A549 (cell line): Measurements from ENCODE around the gene HS6ST3. TPM values are rescaled to one million over a fixed set of nuclear protein-coding genes. Genes with fewer than 3 reads are reported as not detected.

Experiments used
- ATAC-seq, 2 experiments: fragments of 200-7000 bp in 1 of 2; fragments of >200 bp in 1 of 2; cut with Nextera tagmentation in 1 of 2; cut with Tn5 transposase in 1 of 2; 3 replicates each; pipeline versions ENCODE4 v1.8.0 to v1.9.1; 2018 to 2020; ENCODE audit warnings: mild to moderate bottlenecking in 1 of 2, moderate library complexity in 1 of 2
- CTCF ChIA-PET: fragments of 300-600 bp; sonication (Branson Sonifier 250); formaldehyde crosslinking; extraction: SDS; loops from one replicate; lab custom pipeline; 2021; ENCODE audit warnings: antibody characterized with exemption, inconsistent platforms; lab: Yijun Ruan, JAX
- POLR2A ChIA-PET: fragments of 350-600 bp; formaldehyde crosslinking; extraction: SDS; loops from one replicate; lab custom pipeline; 2021; ENCODE audit warnings: antibody characterized with exemption, inconsistent platforms; lab: Yijun Ruan, JAX
- DNase-seq, 2 experiments: peaks; one replicate each; pipeline versions ENCODE4 v3.0.0 to v3.0.0-alpha.2; 2011 to 2016; ENCODE audit warnings: low read depth in 1 of 2, low spot score in 1 of 2
- FAIRE-seq: peaks from 2 replicates; lab custom pipeline; 2011; peaks lifted over from hg19 to GRCh38; lab: Jason Lieb, UNC
- H3K27ac ChIP-seq, 2 experiments: fragments of >200 bp; sonication (Bioruptor Twin); formaldehyde crosslinking; 3 replicates each; pipeline ENCODE4 v1.5.1; 2016 to 2017
- H3K4me1 ChIP-seq: fragments of >200 bp; sonication (Bioruptor Twin); formaldehyde crosslinking; 3 replicates; pipeline ENCODE4 v1.6.1; 2016
- H3K4me2 ChIP-seq: fragments of >200 bp; sonication (Bioruptor Twin); formaldehyde crosslinking; 3 replicates; pipeline ENCODE4 v1.6.1; 2016
- H3K4me3 ChIP-seq: fragments of >200 bp; sonication (Bioruptor Twin); formaldehyde crosslinking; 3 replicates; pipeline ENCODE4 v1.5.1; 2016
- H3K9me3 ChIP-seq: fragments of >200 bp; sonication (Bioruptor Twin); formaldehyde crosslinking; 3 replicates; pipeline ENCODE4 v1.6.1; 2016
- BCL3 ChIP-seq: fragments of >200 bp; sonication (Bioruptor Twin); formaldehyde crosslinking; IDR thresholded peaks from 3 replicates; pipeline ENCODE4 v1.6.1; 2016
- CEBPB ChIP-seq, 2 experiments: fragments of >200 bp in 1 of 2; sonication (Bioruptor Twin) in 1 of 2; formaldehyde crosslinking in 1 of 2; IDR thresholded peaks; 2 replicates each; pipeline ENCODE4 v1.6.1; 2012 to 2016
- CHD2 ChIP-seq: fragments of 150-350 bp; IDR thresholded peaks from 2 replicates; pipeline ENCODE4 v1.6.1; 2014; ENCODE audit warnings: low read length; ENCODE audit not compliant: partially characterized antibody
- CHD4 ChIP-seq: fragments of 200-600 bp; sonication (generic); IDR thresholded peaks from 2 replicates; pipeline ENCODE4 v1.6.1; 2016; ENCODE audit warnings: antibody characterized with exemption, mild to moderate bottlenecking, borderline replicate concordance
- E2F6 ChIP-seq: IDR thresholded peaks from 2 replicates; pipeline ENCODE4 v1.6.1; 2012; ENCODE audit warnings: low read depth, borderline replicate concordance
- ESRRA ChIP-seq: fragments of 150-350 bp; IDR thresholded peaks from 2 replicates; pipeline ENCODE4 v1.6.1; 2014; ENCODE audit warnings: mild to moderate bottlenecking, low read length, borderline replicate concordance
- FOSL2 ChIP-seq, 2 experiments: fragments of 450-650 bp in 1 of 2; fragments of >200 bp in 1 of 2; sonication (Bioruptor Twin) in 1 of 2; formaldehyde crosslinking; IDR thresholded peaks; 2 replicates each; pipeline versions ENCODE4 v1.5.0 to v1.6.1; 2016 to 2020; ENCODE audit warnings: mild to moderate bottlenecking in 1 of 2, moderate library complexity in 1 of 2
- FOXS1 ChIP-seq: fragments of 250-450 bp; sonication (Bioruptor Pico); IDR thresholded peaks from 2 replicates; pipeline ENCODE4 v1.5.0; 2020; ENCODE audit warnings: mild to moderate bottlenecking, moderate library complexity
- GATA3 ChIP-seq: IDR thresholded peaks from 2 replicates; pipeline ENCODE4 v1.6.1; 2012; ENCODE audit warnings: borderline replicate concordance
- HEYL ChIP-seq: fragments of 250-450 bp; sonication (Bioruptor Pico); IDR thresholded peaks from 2 replicates; pipeline ENCODE4 v1.8.0; 2021; ENCODE audit warnings: mild to moderate bottlenecking, moderate library complexity
- HMGXB4 ChIP-seq: fragments of 250-450 bp; sonication (Bioruptor Pico); IDR thresholded peaks from 2 replicates; pipeline ENCODE4 v1.5.0; 2021; ENCODE audit warnings: mild to moderate bottlenecking, moderate library complexity, borderline replicate concordance
- HOXB13 ChIP-seq: fragments of 250-450 bp; sonication (Bioruptor Pico); IDR thresholded peaks from 2 replicates; pipeline ENCODE4 v1.5.0; 2020; ENCODE audit warnings: low read depth, mild to moderate bottlenecking, moderate library complexity
- HOXB5 ChIP-seq: fragments of 250-450 bp; sonication (Bioruptor Pico); IDR thresholded peaks from 2 replicates; pipeline ENCODE4 v1.5.0; 2020; ENCODE audit warnings: mild to moderate bottlenecking, moderate library complexity
- KDM1A ChIP-seq: fragments of 200-600 bp; sonication (generic); IDR thresholded peaks from 2 replicates; pipeline ENCODE4 v1.6.1; 2016; ENCODE audit warnings: low read depth, mild to moderate bottlenecking
- KDM5A ChIP-seq: fragments of 200-600 bp; sonication (generic); IDR thresholded peaks from 2 replicates; pipeline ENCODE4 v1.6.1; 2016; ENCODE audit warnings: antibody characterized with exemption, mild to moderate bottlenecking
- MAFK ChIP-seq: fragments of 450-650 bp; IDR thresholded peaks from 2 replicates; pipeline ENCODE4 v1.6.1; 2014; ENCODE audit not compliant: partially characterized antibody
- MAX ChIP-seq: IDR thresholded peaks from 2 replicates; pipeline ENCODE4 v1.6.1; 2012
- NFE2L2 ChIP-seq: fragments of 150-350 bp; conservative IDR thresholded peaks from 2 replicates; pipeline ENCODE4 v1.6.1; 2014; ENCODE audit warnings: low read length
- NR3C1 ChIP-seq: fragments of >200 bp; sonication (Bioruptor Twin); formaldehyde crosslinking; IDR thresholded peaks from 3 replicates; pipeline ENCODE4 v1.6.1; 2017
- PHF8 ChIP-seq: fragments of 200-600 bp; sonication (generic); IDR thresholded peaks from 2 replicates; pipeline ENCODE4 v1.6.1; 2016; ENCODE audit warnings: low read depth, mild to moderate bottlenecking, antibody characterized with exemption, moderate library complexity, borderline replicate concordance
- POLR2A ChIP-seq: IDR thresholded peaks from 2 replicates; pipeline ENCODE4 v1.6.1; 2012; ENCODE audit warnings: mild to moderate bottlenecking, low read length
- POLR2AphosphoS2 ChIP-seq: conservative IDR thresholded peaks from 2 replicates; pipeline ENCODE4 v1.6.1; 2012; ENCODE audit warnings: low read length, improper control_type of control experiment, inconsistent platforms
- TFCP2L1 ChIP-seq: fragments of 250-450 bp; sonication (Bioruptor Pico); IDR thresholded peaks from 2 replicates; pipeline ENCODE4 v1.5.0; 2021; ENCODE audit warnings: mild to moderate bottlenecking
- WGBS: methylation state at CpG from one replicate; pipeline ENCODE4 v1.1.6; 2017; ENCODE audit errors: missing lambda C conversion rate; 5-methylcytosine and 5-hydroxymethylcytosine counted together
- polyA plus RNA-seq, 4 experiments: library from polyadenylated mRNA; depleted of rRNA in 3 of 4; stranded (reverse); fragments of >200 nt; fragmentation: RNase III in 1 of 4; extraction: RNeasy Plus Mini Kit Qiagen cat#74134 plus additional on column Dnase treatment in 1 of 4; gene quantifications; 2 replicates in 3 of 4; 3 replicates in 1 of 4; pipeline ENCODE4 v1.2.3, GENCODE V29; 2011 to 2017
- TF ChIP-seq, protein P1 (sequence below): fragments of >200 bp; sonication (Bioruptor Twin); formaldehyde crosslinking; IDR thresholded peaks from 3 replicates; pipeline ENCODE4 v1.5.1; 2016

Gene HS6ST3
- polyA plus RNA-seq, 2 of the 4 experiments (the other 2 are of a cell fraction) = not detected

DNA sequence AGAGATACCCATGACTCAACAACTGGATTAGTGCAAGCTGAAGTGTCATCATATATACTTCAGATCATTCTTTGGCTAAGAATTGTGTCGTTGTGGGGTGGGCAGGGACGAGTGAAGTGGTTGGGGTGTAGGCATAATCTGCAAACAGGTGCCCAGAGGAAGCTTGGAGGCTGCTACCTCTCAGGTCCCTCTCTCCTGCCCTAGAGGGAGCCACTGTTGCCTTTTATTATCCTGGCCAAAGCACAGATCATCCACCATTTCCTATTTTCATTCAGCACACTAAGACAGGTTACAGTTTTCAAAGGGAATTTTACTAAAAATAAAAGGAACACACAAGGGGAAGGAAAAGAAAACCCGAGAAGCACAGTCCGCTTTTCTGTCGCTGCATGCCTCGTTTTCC lies 126.6 kb downstream of the HS6ST3 start:
- ChIA-PET CTCF (no interaction called here), POLR2A (no interaction called here)
- no peak overlapping the region for H3K4me3 ChIP-seq
- ATAC-seq = no peak
- 51% methylated on average over 6 of the region's 6 CpGs for WGBS
- TF ChIP-seq, protein P1, sequence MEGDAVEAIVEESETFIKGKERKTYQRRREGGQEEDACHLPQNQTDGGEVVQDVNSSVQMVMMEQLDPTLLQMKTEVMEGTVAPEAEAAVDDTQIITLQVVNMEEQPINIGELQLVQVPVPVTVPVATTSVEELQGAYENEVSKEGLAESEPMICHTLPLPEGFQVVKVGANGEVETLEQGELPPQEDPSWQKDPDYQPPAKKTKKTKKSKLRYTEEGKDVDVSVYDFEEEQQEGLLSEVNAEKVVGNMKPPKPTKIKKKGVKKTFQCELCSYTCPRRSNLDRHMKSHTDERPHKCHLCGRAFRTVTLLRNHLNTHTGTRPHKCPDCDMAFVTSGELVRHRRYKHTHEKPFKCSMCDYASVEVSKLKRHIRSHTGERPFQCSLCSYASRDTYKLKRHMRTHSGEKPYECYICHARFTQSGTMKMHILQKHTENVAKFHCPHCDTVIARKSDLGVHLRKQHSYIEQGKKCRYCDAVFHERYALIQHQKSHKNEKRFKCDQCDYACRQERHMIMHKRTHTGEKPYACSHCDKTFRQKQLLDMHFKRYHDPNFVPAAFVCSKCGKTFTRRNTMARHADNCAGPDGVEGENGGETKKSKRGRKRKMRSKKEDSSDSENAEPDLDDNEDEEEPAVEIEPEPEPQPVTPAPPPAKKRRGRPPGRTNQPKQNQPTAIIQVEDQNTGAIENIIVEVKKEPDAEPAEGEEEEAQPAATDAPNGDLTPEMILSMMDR = no peak
- TF ChIP-seq CHD4 = no peak
- TF ChIP-seq PHF8 = no peak
- TF ChIP-seq FOXS1 = no peak
- TF ChIP-seq FOSL2 (IDR thresholded peaks at IDR 0.05) = no peak
- TF ChIP-seq FOSL2 (CRISPR knock-in tag; IDR thresholded peaks at IDR 0.05) = no peak
- no peak for TF ChIP-seq NFE2L2
- no peaks in the 10 kb centered on the region for H3K9me3 ChIP-seq
- FAIRE-seq = no peak
- H3K27ac ChIP-seq = no peak overlapping the region
- no peak for DNase-seq
- H3K4me2 ChIP-seq = no peak overlapping the region
- no peaks in the 10 kb centered on the region for H3K4me1 ChIP-seq

GRCh38 chr13:96218475-96218874 lies 128.6 kb downstream of the HS6ST3 start:
- ChIA-PET CTCF (no interaction called here), POLR2A (no interaction called here)
- no peak overlapping the region for H3K4me3 ChIP-seq
- no peak overlapping the region for H3K4me2 ChIP-seq
- H3K4me1 ChIP-seq = no peaks in the 10 kb centered on the region
- FAIRE-seq (no peak), ATAC-seq (0 out of 6 replicates have a peak, but pooled peaks of 1 of the 2 experiments have one; percentile 24), DNase-seq (no peak)
- H3K9me3 ChIP-seq = no peaks in the 10 kb centered on the region
- TF ChIP-seq ESRRA = no peak
- no peak for TF ChIP-seq TFCP2L1 (CRISPR knock-in tag)
- no peak for TF ChIP-seq HOXB13
- TF ChIP-seq PHF8 = no peak
- no peak for TF ChIP-seq HEYL (CRISPR knock-in tag)
- no peak for TF ChIP-seq KDM5A
- TF ChIP-seq BCL3 = no peak
- TF ChIP-seq MAX = no peak
- TF ChIP-seq POLR2A = no peak
- TF ChIP-seq GATA3 = no peak
- TF ChIP-seq CHD2 = no peak
- TF ChIP-seq KDM1A = no peak
- TF ChIP-seq POLR2AphosphoS2 = no peak
- TF ChIP-seq MAFK = no peak
- no peak for TF ChIP-seq HMGXB4
- TF ChIP-seq E2F6 = no peak
- TF ChIP-seq NR3C1 = no peak
- no peak for TF ChIP-seq CEBPB (IDR thresholded peaks at IDR 0.05)
- TF ChIP-seq HOXB5 = no peak
- WGBS = 39% methylated on average over 4 of the region's 4 CpGs
- no peak overlapping the region for H3K27ac ChIP-seq
